OCI-LY3 (cell line): ENCODE results near the gene GID8.

ENCODE experiments used
- CTCF ChIP-seq: fragments of 200-600, 300-600 bp; sonication (generic); IDR thresholded peaks from 2 replicates; pipeline ENCODE4 v1.5.1; 2014; ENCODE audit warnings: antibody characterized with exemption, low read length, low read depth
- EZH2phosphoT487 ChIP-seq: fragments of 200-600 bp; shearing (Covaris generic); IDR thresholded peaks from 2 replicates; pipeline ENCODE4 v1.6.1; 2018; ENCODE audit warnings: antibody characterized with exemption, mixed run types, low read depth

GRCh38 chr20:62971211-62971949 lies 33.4 kb downstream of the GID8 start:
- TF ChIP-seq CTCF (no peak), EZH2phosphoT487 (no peak)
